ENCODE results near the gene GSTM4. TPM values are rescaled to one million over a fixed set of nuclear protein-coding genes. Genes with fewer than 3 reads are reported as not detected.

The GSTM4 gene
- total RNA-seq, 2 donors from 2014 or later: 22.0 to 23.8 TPM

- ATAC-seq (no peak), DNase-seq (ENCODE audit: low spot score in 2 of 2) (peak in 1 of 2 donors; percentile 1)
- peak overlapping the region; percentile 55 to 93 for H3K27ac Mint-ChIP-seq
- H3K9me3 Mint-ChIP-seq: no peaks in the 10 kb centered on the region
- H3K36me3 Mint-ChIP-seq: no peaks in the 10 kb centered on the region
Observed at GRCh38 chr1:109631513-109632505, 24.1 kb upstream of the GSTM4 start.

DNA sequence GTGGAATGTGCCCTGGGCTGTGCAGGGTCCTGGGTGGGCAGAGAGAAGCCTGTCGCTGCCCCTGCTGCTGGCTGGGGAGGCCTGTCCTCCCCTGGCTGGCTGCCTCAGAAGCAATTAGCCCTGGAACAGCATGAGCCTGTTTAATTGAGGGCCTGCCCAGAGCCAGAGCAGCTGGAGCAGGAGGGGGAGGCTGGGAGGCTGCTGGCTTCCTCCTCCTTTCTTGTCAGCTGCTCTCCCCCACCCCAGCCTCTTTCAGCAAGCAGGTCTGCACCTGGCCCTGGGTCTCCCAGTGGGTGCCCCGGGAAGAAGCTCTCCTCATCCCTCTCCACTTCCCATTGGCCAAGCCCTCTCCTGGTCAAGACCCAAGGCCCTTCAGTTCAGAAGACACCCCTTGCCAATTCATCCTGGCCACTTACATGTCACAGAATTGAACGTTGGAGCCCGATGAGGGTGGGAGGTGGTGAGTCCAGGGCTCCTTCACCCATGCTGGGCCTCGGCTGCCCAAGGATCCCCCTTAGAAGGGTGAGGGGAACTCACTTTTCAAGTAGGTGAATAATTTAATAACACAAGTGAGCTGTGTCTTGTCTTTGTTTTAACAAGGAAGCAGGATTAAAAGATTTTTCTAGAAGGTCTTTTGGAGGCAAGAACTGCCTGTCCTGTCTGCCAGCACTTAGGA lies 23.1 kb upstream of the GSTM4 start:
- H3K9me3 Mint-ChIP-seq: no peaks in the 10 kb centered on the region
- peak overlapping the region in 1 of 2 donors; percentile 77 for H3K27ac Mint-ChIP-seq
- H3K36me3 Mint-ChIP-seq: no peaks in the 10 kb centered on the region
- no peak for ATAC-seq
- DNase-seq (ENCODE audit: low spot score in 2 of 2): peak in 1 of 2 donors; percentile 2

GRCh38 chr1:109634292-109634691 lies 21.6 kb upstream of the GSTM4 start:
- no peaks in the 10 kb centered on the region for H3K9me3 Mint-ChIP-seq
- peak in 1 of 2 donors; percentile 1 for DNase-seq (ENCODE audit: low spot score in 2 of 2)
- ATAC-seq: peak; percentile 52 to 53
- H3K36me3 Mint-ChIP-seq: no peaks in the 10 kb centered on the region
- peak overlapping the region in 1 of 2 donors; percentile 57 for H3K27ac Mint-ChIP-seq

DNA sequence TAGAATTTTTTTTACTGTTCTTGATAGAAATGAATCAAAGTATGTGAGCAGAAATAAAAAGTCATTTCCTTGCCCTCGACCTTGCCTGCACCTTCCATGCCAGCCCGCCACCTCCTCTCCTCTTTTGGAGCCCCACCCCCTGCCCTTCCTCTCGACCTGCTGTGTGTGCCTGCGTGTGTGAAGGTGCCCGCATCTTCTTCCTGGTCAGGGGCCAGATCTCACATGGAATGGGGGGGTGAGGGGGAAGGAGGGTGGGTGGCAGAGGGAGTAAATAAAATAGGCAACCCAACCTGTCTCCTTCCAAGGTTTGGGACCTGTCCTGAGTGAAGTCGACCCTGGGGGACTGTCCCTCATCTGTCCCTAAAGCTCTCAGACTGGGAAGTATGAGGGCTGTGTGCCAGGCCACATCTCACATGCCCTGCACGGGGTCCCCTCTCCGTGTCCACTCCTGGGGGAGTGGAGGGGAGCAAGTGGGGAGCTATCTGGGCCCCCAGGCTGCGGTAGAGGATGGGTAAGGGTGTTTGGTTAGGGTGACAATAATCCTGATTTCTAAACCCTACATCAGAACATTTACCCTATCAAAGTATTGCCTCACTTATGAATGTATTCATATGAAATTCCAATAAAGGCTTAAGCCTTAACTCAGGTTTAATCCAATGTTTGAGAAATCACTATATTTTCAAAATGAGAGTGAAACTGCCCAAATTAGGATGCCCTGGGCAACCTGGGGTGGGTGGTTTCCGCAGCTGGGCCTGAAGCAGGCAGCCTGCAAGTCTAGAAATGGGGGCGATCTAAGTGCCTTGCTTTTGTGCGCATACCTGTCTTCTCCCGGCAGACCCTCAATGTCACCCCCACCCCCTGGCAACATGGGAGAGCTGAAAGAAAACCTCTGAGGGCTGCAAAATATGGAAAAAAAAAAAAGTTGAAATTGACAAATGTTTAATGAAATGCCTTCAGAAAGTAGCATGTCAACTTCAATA lies 20.8 kb upstream of the GSTM4 start:
- ATAC-seq: peak in 1 of 2 donors; percentile 27
- DNase-seq (ENCODE audit: low spot score in 2 of 2): peak in 1 of 2 donors; percentile 5

GRCh38 chr1:109635862-109636200 lies 20.1 kb upstream of the GSTM4 start:
- DNase-seq (ENCODE audit: low spot score in 2 of 2) (peak in 1 of 2 donors; percentile 1), ATAC-seq (no peak)
- Mint-ChIP-seq H3K9me3 (no peaks in the 10 kb centered on the region), H3K36me3 (no peaks in the 10 kb centered on the region), H3K27ac (no peak overlapping the region)

More for the DNA sequence above, 20.8 kb upstream of the GSTM4 start:
- Mint-ChIP-seq H3K9me3 (no peaks in the 10 kb centered on the region), H3K36me3 (no peaks in the 10 kb centered on the region), H3K27ac (peak overlapping the region; percentile 8 to 57)

- Mint-ChIP-seq H3K9me3 (no peaks in the 10 kb centered on the region), H3K36me3 (no peaks in the 10 kb centered on the region), H3K27ac (no peak overlapping the region)
- ATAC-seq: no peak
- DNase-seq (ENCODE audit: low spot score in 2 of 2): no peak
Observed at GRCh38 chr1:109636201-109636952, 19.5 kb upstream of the GSTM4 start.

GRCh38 chr1:109637446-109637845 lies 18.5 kb upstream of the GSTM4 start:
- no peak overlapping the region for H3K27ac Mint-ChIP-seq
- no peaks in the 10 kb centered on the region for H3K36me3 Mint-ChIP-seq
- no peak for DNase-seq (ENCODE audit: low spot score in 2 of 2)
- H3K9me3 Mint-ChIP-seq: no peaks in the 10 kb centered on the region
- ATAC-seq: no peak

GRCh38 chr1:109639063-109639840 lies 16.6 kb upstream of the GSTM4 start:
- DNase-seq (ENCODE audit: low spot score in 2 of 2) (no peak), ATAC-seq (no peak)
- H3K9me3 Mint-ChIP-seq: no peaks in the 10 kb centered on the region
- H3K27ac Mint-ChIP-seq: no peak overlapping the region
- H3K36me3 Mint-ChIP-seq: no peaks in the 10 kb centered on the region

DNA sequence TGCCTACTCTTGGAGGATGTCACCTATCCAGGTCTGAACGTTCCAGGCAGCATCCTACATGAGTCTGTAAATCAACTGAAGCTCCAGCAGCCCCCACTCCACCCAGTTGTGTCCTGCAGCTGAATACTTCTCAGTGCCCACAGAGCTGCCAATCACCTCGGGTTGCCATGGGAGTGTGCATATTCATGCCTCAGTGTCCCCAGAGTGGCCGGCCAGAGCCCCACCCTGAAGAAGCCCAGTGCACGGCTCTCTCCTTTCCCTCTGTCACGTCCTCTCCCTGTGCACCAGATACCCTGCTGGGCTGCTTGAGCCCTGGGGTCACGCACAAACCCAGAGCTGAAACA lies 16.1 kb upstream of the GSTM4 start:
- no peaks in the 10 kb centered on the region for H3K36me3 Mint-ChIP-seq
- H3K27ac Mint-ChIP-seq: no peak overlapping the region
- DNase-seq (ENCODE audit: low spot score in 2 of 2): no peak
- H3K9me3 Mint-ChIP-seq: no peaks in the 10 kb centered on the region
- peak in 1 of 2 donors; percentile 6 for ATAC-seq

DNA sequence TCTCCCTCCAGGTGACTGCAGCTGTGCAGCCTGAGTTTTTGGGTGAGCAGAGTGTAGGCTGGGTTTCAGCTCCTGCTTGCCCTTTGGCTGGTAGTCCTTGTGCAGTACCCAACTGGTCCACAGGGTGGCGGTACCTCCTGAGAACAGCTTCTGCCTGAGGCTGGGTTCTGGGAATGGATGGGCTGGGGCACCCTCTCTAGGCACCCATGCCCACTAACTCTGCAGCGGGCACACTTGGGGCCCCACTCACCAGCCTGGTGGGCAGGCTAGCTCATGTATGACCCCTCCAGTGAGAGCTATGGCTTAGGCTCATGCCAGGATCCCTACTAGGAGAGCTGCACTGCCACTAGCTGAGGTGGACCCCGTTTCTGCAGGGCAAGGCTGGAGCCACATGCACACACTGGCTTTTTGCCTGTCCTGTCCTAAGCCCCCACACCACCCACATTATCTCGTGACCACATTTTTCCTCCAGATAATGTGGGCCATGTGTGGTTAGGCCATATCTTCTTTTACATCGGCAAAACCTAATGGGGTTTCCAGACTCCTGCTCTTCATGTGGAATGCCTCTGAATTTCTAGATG lies 15.5 kb upstream of the GSTM4 start:
- DNase-seq (ENCODE audit: low spot score in 2 of 2) (peak; percentile 83 to 99), ATAC-seq (peak; percentile 74 to 77)
- Mint-ChIP-seq H3K36me3 (no peaks in the 10 kb centered on the region), H3K27ac (no peak overlapping the region), H3K9me3 (no peaks in the 10 kb centered on the region)

GRCh38 chr1:109641078-109641740 lies 14.7 kb upstream of the GSTM4 start:
- no peaks in the 10 kb centered on the region for H3K36me3 Mint-ChIP-seq

GRCh38 chr1:109641861-109642260 lies 14.0 kb upstream of the GSTM4 start:
- Mint-ChIP-seq H3K9me3 (no peaks in the 10 kb centered on the region), H3K27ac (no peak overlapping the region), H3K36me3 (no peaks in the 10 kb centered on the region)
- ATAC-seq (no peak), DNase-seq (ENCODE audit: low spot score in 2 of 2) (no peak)

More at GRCh38 chr1:109641078-109641740, 14.7 kb upstream of the GSTM4 start:
- no peak for DNase-seq (ENCODE audit: low spot score in 2 of 2)
- peak overlapping the region in 1 of 2 donors; percentile 17 for H3K27ac Mint-ChIP-seq
- no peaks in the 10 kb centered on the region for H3K9me3 Mint-ChIP-seq
- ATAC-seq: no peak

GRCh38 chr1:109642626-109643025 lies 13.3 kb upstream of the GSTM4 start:
- Mint-ChIP-seq H3K9me3 (no peaks in the 10 kb centered on the region), H3K27ac (no peak overlapping the region), H3K36me3 (no peaks in the 10 kb centered on the region)
- ATAC-seq (no peak), DNase-seq (ENCODE audit: low spot score in 2 of 2) (no peak)

DNA sequence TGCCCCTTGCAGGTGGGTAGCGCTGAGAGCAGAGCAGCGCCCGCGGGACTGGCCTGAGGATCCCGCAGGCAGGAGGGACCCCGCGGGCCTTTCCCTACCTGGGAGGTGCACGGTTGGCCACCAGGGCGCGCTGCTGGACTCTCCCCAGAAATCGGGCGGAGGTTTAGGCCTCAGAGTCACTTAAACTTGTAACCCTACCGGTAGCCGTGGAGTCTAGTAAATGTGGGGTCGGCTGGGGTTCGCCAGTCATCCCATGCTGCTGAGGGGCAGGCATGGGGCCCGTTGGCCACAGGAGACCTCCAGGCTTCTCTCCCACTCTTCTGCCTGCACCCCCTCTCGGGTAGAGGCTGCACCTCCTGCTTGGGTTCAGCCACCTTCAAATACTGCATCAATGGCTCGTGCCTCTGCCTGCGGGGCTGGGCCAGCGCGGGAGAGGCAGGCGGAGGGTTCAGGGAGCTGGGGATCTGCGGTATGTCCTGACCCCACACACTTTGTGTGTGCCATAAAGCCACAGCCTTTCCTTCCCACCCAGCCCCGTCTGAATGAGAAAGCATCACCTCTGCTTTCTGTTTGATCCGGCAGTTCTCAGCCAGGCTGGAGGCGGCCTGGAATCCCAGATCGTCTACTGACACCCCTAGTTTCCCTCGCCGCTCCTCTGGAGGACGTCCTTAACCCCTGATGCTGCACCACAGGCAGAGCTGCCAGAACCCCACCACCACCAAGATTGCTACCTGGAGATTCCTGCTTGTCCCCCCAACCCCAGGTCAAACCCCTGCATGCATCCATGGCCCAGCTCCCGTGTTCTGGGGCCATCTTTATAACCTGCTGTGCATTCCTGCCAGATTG lies 12.3 kb upstream of the GSTM4 start:
- H3K9me3 Mint-ChIP-seq: no peaks in the 10 kb centered on the region
- peak; percentile 94 to 96 for ATAC-seq
- H3K36me3 Mint-ChIP-seq: no peaks in the 10 kb centered on the region
- H3K27ac Mint-ChIP-seq: peak overlapping the region in 1 of 2 donors; percentile 51
- DNase-seq (ENCODE audit: low spot score in 2 of 2): peak; percentile 83 to 96

All from activated naive CD4-positive, alpha-beta T cell treated with anti-CD3 and anti-CD28 coated beads, Interleukin-2, amount 50 U/mL, for 72 hours (primary cell).